Activated CD4-positive, alpha-beta T cell treated with anti-CD3 and anti-CD28 coated beads for 4 hours (primary cell): ENCODE results near the gene NIM1K.
"Not testable (repeated sequence)": the region's sequence is repeated elsewhere in the genome, so short reads cannot be mapped to it uniquely, and the experiment has no call there.

Source experiments
- DNase-seq, 2 donors: peaks; one replicate each; pipeline ENCODE4 v3.0.0-alpha.2; 2020

Gene NIM1K

GRCh38 chr5:43316421-43316820 is 124.4 kb downstream of the NIM1K start:
- DNase-seq = no peak

GRCh38 chr5:43320846-43321245 is 128.8 kb downstream of the NIM1K start:
- DNase-seq = no peak

GRCh38 chr5:43323488-43323887 is 131.5 kb downstream of the NIM1K start:
- not testable (repeated sequence) for DNase-seq

- not testable (repeated sequence) for DNase-seq
Observed at GRCh38 chr5:43325624-43326023, 133.6 kb downstream of the NIM1K start.
